Lung (tissue), 12 donors: ENCODE measurements around the gene KIAA1217. TPM values are rescaled to one million over a fixed set of nuclear protein-coding genes. Genes with fewer than 3 reads are reported as not detected.
A peak's percentile ranks its signal among the peaks of the same experiment; 100 is the strongest.

Experiments
- ATAC-seq: fragments of 200-7000 bp; cut with Tn5 transposase; one replicate; pipeline ENCODE4 v1.9.1; 2020; ENCODE audit warnings: moderate number of reproducible peaks; ENCODE audit not compliant: insufficient read depth, low FRiP score
- DNase-seq, 3 donors: peaks; one replicate each; pipeline ENCODE4 v3.0.0-alpha.2; 2013 to 2017
- H3K27ac ChIP-seq, 2 donors: one replicate each; pipeline ENCODE4 v1.5.1; 2013; ENCODE audit warnings: mild to moderate bottlenecking in 2 of 2, moderate library complexity in 2 of 2, control low read depth in 1 of 2, inconsistent platforms in 1 of 2, low read depth in 1 of 2, low read length in 1 of 2
- H3K27me3 ChIP-seq, 3 donors: one replicate each; pipeline ENCODE4 v1.5.1; 2013; ENCODE audit warnings: low read length in 2 of 3; ENCODE audit not compliant: control insufficient read depth in 3 of 3, insufficient read depth in 3 of 3
- H3K36me3 ChIP-seq, 4 donors: one replicate each; pipeline ENCODE4 v1.5.1; 2013; ENCODE audit warnings: low read length in 4 of 4, mild to moderate bottlenecking in 1 of 4, moderate library complexity in 1 of 4; ENCODE audit not compliant: control insufficient read depth in 4 of 4, insufficient read depth in 4 of 4
- H3K4me1 ChIP-seq, 5 donors: one replicate each; pipeline ENCODE4 v1.5.1; 2013; ENCODE audit warnings: low read length in 5 of 5, mild to moderate bottlenecking in 2 of 5, moderate library complexity in 1 of 5; ENCODE audit not compliant: control insufficient read depth in 5 of 5, insufficient read depth in 5 of 5
- H3K4me3 ChIP-seq: one replicate; pipeline ENCODE4 v1.5.1; 2013; ENCODE audit warnings: mild to moderate bottlenecking, control low read depth, moderate library complexity
- H3K9ac ChIP-seq, 2 donors: one replicate each; pipeline ENCODE4 v1.5.1; 2013; ENCODE audit warnings: low read length in 2 of 2, control low read depth in 1 of 2; ENCODE audit not compliant: insufficient read depth in 1 of 2
- H3K9me3 ChIP-seq, 4 donors: one replicate each; pipeline ENCODE4 v1.5.1; 2013; ENCODE audit warnings: low read length in 3 of 4, mild to moderate bottlenecking in 1 of 4, moderate library complexity in 1 of 4; ENCODE audit not compliant: control insufficient read depth in 4 of 4, insufficient read depth in 3 of 4
- CTCF ChIP-seq: IDR thresholded peaks from 2 replicates; pipeline ENCODE4 v1.5.1; 2012; ENCODE audit warnings: mild to moderate bottlenecking; ENCODE audit errors: control extremely low read depth, extremely low read depth
- WGBS, 2 donors: extraction: QIAGEN DNeasy Blood & Tissue Kit; methylation state at CpG; one replicate each; pipeline ENCODE4 v1.1.7; 2013; 5-methylcytosine and 5-hydroxymethylcytosine counted together
- polyA plus RNA-seq, 2 donors: library from polyadenylated mRNA; stranded (reverse); fragments of 200-250 nt; gene quantifications; one replicate each; pipeline ENCODE4 v1.2.1, GENCODE V29; 2013
- total RNA-seq, 2 donors: library from RNA; depleted of rRNA in 1 of 2; stranded (reverse); fragments of >200 nt in 1 of 2; gene quantifications; one replicate each; pipeline ENCODE4 v1.2.1, GENCODE V29; 2014 to 2021
- donor health status: control.
- donor health status: control.
- donor health status: Bipolar disorder and iron deficiency.
- donor health status: healthy.
- donor health status: DM: yes; HTN: yes; CAD: no.

The KIAA1217 gene
- total and polyA plus RNA-seq, 4 donors, result 5.5 to 58.6 (median 24.1) TPM

GRCh38 chr10:24210501-24210900 lies 1.6 kb downstream of the KIAA1217 start:
- no peaks in the 10 kb centered on the region for H3K27me3 ChIP-seq
- no peak overlapping the region for H3K4me3 ChIP-seq
- peak overlapping the region in 1 of 2 donors; percentile 89 for H3K27ac ChIP-seq
- DNase-seq (no peak), ATAC-seq (no peak)
- no peaks in the 10 kb centered on the region for H3K9me3 ChIP-seq
- H3K36me3 ChIP-seq, result no peaks in the 10 kb centered on the region
- no peak overlapping the region for H3K9ac ChIP-seq
- TF ChIP-seq CTCF, result no peak
- peaks cover 11 to 39% (median 21%) of the 10 kb centered on the region in 5 donors for H3K4me1 ChIP-seq
- 69 to 77% methylated on average over 2 of the region's 2 CpGs for WGBS, 2 donors

- Histone ChIP-seq H3K9ac (no peak overlapping the region), H3K27ac (peak overlapping the region in 1 of 2 donors; percentile 45), H3K4me3 (no peak overlapping the region), H3K9me3 (no peaks in the 10 kb centered on the region), H3K27me3 (no peaks in the 10 kb centered on the region), H3K36me3 (no peaks in the 10 kb centered on the region), H3K4me1 (peaks cover 6 to 48% (median 19%) of the 10 kb centered on the region in 5 donors)
- WGBS, 2 donors, result 61 to 78% methylated on average over 4 of the region's 4 CpGs
- ATAC-seq (no peak), DNase-seq (no peak)
- TF ChIP-seq CTCF, result no peak
Observed at GRCh38 chr10:24213266-24213665, 4.3 kb downstream of the KIAA1217 start.

- WGBS, 2 donors, result 78 to 89% methylated on average over 2 of the region's 2 CpGs
- Histone ChIP-seq H3K27ac (peak overlapping the region; percentile 29 to 63), H3K36me3 (no peaks in the 10 kb centered on the region), H3K4me1 (peaks cover 6 to 48% (median 15%) of the 10 kb centered on the region in 5 donors), H3K9ac (no peak overlapping the region), H3K27me3 (no peaks in the 10 kb centered on the region), H3K9me3 (no peaks in the 10 kb centered on the region), H3K4me3 (no peak overlapping the region)
- no peak for DNase-seq
- TF ChIP-seq CTCF, result no peak
- no peak for ATAC-seq
Observed at GRCh38 chr10:24213881-24214280, 4.9 kb downstream of the KIAA1217 start.

GRCh38 chr10:24214762-24215161 lies 5.8 kb downstream of the KIAA1217 start:
- Histone ChIP-seq H3K4me3 (no peak overlapping the region), H3K9ac (no peak overlapping the region), H3K27ac (peak overlapping the region; percentile 29 to 63), H3K36me3 (peaks cover 0 to 3% (median 2%) of the 10 kb centered on the region in 4 donors), H3K27me3 (no peaks in the 10 kb centered on the region), H3K9me3 (no peaks in the 10 kb centered on the region), H3K4me1 (peaks cover 6 to 48% (median 15%) of the 10 kb centered on the region in 5 donors)
- peak in 1 of 3 donors; percentile 25 for DNase-seq
- no peak for ATAC-seq
- no peak for TF ChIP-seq CTCF
- 51 to 65% methylated on average over 5 of the region's 5 CpGs for WGBS, 2 donors
